HG02798 (cell line): ENCODE measurements around the gene TPGS2.

Source experiments
- ATAC-seq: cut with Tn5 transposase; IDR thresholded peaks from one replicate; pipeline ENCODE4 v1.9.1; 2021; ENCODE audit warnings: mild to moderate bottlenecking; ENCODE audit not compliant: unreplicated experiment, poor library complexity

The TPGS2 gene

DNA sequence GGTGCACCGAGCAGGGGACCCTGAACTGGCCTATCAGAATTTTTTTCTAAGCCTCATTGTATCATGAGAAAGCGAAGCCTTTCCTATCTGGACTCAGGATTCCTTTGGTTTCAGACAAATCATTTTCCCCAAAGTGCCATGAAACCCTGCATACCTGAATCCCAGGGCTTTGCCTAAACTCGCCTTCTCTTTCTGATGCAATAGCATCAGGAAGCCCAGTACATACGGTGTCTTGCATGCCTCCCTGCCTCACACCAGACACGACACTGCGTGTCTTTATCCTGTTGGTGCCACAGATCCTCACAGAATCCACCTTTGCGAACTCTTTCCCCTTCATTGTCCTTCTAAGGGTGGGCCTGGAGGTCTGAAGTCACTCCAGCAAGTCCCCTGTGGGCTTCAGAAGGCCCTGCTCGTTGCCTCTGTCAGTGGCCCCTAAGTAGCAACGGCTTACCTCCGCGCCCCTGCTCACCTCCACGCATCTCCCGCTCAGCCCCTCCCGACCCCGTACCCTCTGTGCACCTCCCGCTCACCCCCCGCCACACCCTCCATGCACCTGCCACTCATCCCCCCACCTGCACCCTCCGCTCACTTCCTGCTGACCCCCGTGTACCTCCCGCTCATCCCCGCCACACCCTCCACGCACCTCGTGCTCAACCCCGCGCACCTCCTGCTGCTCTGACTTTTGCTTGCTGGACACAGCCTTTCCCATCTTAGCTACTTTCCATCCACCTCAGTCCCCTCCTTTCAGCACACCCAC, 83.4 kb downstream of the TPGS2 start:
- ATAC-seq, result no peak

GRCh38 chr18:36744261-36744876, 84.4 kb downstream of the TPGS2 start:
- no peak for ATAC-seq
